PFSK-1 (cell line): ENCODE measurements around the gene TGIF2. TPM values are rescaled to one million over a fixed set of nuclear protein-coding genes. Genes with fewer than 3 reads are reported as not detected.

Source experiments
- FOXP2 ChIP-seq: optimal IDR thresholded peaks from 2 replicates; pipeline ENCODE3; 2011; ENCODE audit warnings: borderline replicate concordance, control low read depth, inconsistent platforms; ENCODE audit not compliant: insufficient read depth; ENCODE audit errors: extremely low read length, extremely low read depth
- POLR2AphosphoS5 ChIP-seq: IDR thresholded peaks from 2 replicates; pipeline ENCODE4 v1.6.1; 2012; ENCODE audit warnings: low read depth, mild to moderate bottlenecking, control low read depth, low read length, moderate library complexity
- SIN3A ChIP-seq: IDR thresholded peaks from 2 replicates; pipeline ENCODE4 v1.6.1; 2012; ENCODE audit warnings: mild to moderate bottlenecking, low read length, moderate library complexity, borderline replicate concordance; ENCODE audit not compliant: insufficient read depth
- TAF1 ChIP-seq: IDR thresholded peaks from 2 replicates; pipeline ENCODE4 v1.6.1; 2012; ENCODE audit warnings: low read length, control low read depth, borderline replicate concordance; ENCODE audit not compliant: insufficient read depth
- polyA plus RNA-seq: library from polyadenylated mRNA; unstranded; fragments of >200 nt; gene quantifications from one replicate; pipeline ENCODE4 v1.2.1, GENCODE V29; 2012; ENCODE audit warnings: low read depth, missing spikeins; ENCODE audit not compliant: insufficient read length
- TF ChIP-seq, protein P1 (sequence below), 2 experiments: IDR thresholded peaks; 2 replicates each; pipeline versions ENCODE4 v1.6.1 to v1.8.0; 2011 to 2012; ENCODE audit warnings: low read depth in 2 of 2, low read length in 2 of 2, control low read depth in 1 of 2, inconsistent platforms in 1 of 2, mild to moderate bottlenecking in 1 of 2, moderate library complexity in 1 of 2; ENCODE audit not compliant: insufficient read depth in 1 of 2

TGIF2 gene
- polyA plus RNA-seq: 10.5 TPM

DNA sequence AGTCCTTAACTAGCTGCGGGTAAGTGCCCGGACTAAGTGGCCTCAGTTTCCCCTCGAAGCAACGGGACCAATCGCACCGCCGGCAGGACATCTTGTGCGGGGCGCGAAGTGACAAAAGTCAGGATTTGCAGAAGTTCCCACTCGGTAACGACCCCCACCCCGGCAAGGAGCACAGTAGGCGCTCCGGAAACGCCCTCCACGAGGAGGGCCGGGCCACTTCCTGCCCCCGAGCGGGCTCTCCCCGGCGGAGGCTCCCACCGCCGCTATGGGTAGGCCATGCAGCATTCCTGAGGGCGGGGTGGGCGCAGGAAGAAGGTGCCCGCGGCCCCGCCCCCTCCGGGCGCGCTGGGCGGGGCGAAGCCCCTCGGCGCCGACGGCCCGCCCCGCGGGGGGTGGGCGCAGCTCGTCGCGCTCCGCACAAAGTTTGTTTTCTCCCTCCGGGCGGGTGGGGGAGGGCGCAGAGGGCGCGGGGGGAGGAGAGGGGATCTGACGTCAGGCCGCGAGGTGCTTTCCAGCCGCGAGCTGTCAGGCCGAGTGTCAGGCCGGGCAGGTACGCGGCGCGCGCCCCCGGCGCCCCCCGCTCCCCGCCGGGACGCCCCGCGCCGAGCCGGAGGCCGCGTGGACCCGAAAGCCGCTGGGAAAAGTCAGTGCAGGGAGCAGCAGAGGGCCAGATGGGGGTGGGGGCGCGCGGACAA, at the start of gene TGIF2:
TSS of gene TGIF2 (plus strand) at position 495 of the 695 bp plus-strand sequence. CDS start 5,178 bp downstream, outside the sequence.
- peak; percentile 71 for TF ChIP-seq FOXP2
- TF ChIP-seq SIN3A: no peak

DNA sequence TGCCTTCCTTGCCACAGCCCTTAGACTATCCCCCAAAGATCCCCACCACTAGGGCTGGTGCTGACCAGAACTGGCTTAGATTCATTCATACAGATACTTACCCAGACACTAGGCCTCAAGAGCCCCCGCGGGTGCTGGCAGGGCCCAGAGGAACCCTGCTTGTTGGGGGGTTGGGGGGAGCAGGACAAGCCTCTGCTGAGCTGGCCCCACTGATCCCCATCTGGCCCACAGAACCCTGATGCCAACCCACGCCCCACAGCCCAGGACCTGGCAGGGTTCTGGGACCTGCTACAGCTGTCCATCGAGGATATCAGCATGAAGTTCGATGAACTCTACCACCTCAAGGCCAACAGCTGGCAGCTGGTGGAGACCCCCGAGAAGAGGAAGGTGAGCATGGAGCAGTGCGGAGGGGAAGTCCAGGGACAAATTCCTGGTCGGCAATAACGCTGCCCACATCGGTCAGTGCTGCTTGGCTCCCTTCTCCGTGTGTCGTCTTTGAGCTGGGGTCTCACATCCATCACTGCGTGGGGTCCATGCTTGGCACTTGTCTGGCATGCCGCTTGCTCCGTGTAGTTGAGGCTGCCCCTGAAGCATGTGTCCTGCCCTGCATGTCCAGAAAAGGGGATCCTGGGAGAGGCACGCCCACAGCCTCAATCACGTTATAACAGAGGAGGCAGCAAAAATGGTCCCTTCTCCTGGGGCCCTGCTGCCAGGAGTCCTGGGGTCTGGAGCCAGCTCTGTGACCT, 47.6 kb upstream of the TGIF2 start:
- TF ChIP-seq, protein P1, sequence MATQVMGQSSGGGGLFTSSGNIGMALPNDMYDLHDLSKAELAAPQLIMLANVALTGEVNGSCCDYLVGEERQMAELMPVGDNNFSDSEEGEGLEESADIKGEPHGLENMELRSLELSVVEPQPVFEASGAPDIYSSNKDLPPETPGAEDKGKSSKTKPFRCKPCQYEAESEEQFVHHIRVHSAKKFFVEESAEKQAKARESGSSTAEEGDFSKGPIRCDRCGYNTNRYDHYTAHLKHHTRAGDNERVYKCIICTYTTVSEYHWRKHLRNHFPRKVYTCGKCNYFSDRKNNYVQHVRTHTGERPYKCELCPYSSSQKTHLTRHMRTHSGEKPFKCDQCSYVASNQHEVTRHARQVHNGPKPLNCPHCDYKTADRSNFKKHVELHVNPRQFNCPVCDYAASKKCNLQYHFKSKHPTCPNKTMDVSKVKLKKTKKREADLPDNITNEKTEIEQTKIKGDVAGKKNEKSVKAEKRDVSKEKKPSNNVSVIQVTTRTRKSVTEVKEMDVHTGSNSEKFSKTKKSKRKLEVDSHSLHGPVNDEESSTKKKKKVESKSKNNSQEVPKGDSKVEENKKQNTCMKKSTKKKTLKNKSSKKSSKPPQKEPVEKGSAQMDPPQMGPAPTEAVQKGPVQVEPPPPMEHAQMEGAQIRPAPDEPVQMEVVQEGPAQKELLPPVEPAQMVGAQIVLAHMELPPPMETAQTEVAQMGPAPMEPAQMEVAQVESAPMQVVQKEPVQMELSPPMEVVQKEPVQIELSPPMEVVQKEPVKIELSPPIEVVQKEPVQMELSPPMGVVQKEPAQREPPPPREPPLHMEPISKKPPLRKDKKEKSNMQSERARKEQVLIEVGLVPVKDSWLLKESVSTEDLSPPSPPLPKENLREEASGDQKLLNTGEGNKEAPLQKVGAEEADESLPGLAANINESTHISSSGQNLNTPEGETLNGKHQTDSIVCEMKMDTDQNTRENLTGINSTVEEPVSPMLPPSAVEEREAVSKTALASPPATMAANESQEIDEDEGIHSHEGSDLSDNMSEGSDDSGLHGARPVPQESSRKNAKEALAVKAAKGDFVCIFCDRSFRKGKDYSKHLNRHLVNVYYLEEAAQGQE (IDR thresholded peaks at IDR 0.05; ENCODE audit: insufficient read depth in 1 of 2, low read depth in 2 of 2, low read length in 2 of 2): no peak
- TF ChIP-seq TAF1: no peak
- TF ChIP-seq POLR2AphosphoS5: no peak
- no peak for TF ChIP-seq SIN3A
- TF ChIP-seq FOXP2: no peak

DNA sequence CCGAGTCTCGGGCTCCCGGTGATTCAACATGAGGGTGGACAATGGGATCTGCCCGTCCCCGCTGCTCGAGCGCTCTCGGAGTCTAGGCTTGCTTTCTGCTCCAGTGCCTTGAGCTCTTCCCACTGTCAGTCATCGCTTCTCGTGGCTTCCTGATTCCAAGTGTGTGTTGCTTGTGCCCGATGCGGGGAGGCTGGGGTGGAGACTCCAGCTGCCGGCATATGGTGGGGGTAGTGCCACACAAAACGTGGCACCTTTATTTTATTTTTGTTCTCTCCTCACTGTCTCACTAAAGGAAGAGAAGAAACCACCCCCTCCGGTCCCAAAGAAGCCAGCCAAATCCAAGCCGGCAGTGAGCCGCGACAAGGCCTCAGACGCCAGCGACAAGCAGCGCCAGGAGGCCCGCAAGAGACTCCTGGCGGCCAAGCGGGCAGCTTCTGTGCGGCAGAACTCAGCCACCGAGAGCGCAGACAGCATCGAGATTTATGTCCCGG, 46.8 kb upstream of the TGIF2 start:
- TF ChIP-seq, protein P1 (IDR thresholded peaks at IDR 0.05; ENCODE audit: insufficient read depth in 1 of 2, low read depth in 2 of 2, low read length in 2 of 2): no peak
- TF ChIP-seq SIN3A (no peak), TAF1 (no peak), POLR2AphosphoS5 (no peak), FOXP2 (no peak)

DNA sequence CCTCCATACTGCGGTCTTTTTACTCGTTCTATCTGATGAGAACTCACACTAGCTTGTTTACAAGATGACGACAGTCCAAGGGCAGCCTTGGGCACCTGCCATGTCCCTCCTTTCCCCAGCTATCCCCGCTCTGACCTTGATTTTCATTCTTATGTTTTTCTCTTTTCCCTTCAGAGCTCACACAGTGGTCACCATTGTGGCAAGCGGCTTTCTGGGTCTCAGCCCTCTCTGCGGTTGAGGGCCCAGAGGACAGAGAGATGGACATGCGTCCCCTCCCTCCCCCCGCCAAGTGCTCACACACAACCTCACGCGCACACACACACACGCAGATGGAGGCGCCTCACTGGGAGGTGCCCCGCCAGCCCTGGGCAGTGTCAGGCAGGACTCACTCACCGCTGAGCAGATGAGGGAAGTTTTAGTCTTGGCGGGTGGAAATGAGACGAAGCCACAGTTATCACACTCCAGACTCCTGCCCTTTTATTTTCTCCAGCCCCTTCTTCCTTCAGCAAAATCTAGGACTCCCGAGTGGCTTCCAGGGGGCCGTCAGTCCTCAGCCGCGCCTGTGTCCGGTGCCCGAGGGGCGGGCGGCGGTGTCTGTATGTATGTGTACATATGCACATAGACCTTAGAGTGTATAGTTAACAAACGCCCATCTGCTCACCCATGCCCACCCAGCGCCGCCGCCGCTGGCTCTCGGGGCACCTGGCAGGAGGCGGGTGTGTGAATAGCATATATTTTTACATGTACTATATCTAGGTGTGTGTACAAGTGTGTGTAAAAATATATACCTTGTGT, 45.9 kb upstream of the TGIF2 start:
- no peak for TF ChIP-seq SIN3A
- no peak for TF ChIP-seq TAF1
- TF ChIP-seq, protein P1 (IDR thresholded peaks at IDR 0.05; ENCODE audit: insufficient read depth in 1 of 2, low read depth in 2 of 2, low read length in 2 of 2): no peak
- TF ChIP-seq FOXP2: no peak
- TF ChIP-seq POLR2AphosphoS5: no peak

DNA sequence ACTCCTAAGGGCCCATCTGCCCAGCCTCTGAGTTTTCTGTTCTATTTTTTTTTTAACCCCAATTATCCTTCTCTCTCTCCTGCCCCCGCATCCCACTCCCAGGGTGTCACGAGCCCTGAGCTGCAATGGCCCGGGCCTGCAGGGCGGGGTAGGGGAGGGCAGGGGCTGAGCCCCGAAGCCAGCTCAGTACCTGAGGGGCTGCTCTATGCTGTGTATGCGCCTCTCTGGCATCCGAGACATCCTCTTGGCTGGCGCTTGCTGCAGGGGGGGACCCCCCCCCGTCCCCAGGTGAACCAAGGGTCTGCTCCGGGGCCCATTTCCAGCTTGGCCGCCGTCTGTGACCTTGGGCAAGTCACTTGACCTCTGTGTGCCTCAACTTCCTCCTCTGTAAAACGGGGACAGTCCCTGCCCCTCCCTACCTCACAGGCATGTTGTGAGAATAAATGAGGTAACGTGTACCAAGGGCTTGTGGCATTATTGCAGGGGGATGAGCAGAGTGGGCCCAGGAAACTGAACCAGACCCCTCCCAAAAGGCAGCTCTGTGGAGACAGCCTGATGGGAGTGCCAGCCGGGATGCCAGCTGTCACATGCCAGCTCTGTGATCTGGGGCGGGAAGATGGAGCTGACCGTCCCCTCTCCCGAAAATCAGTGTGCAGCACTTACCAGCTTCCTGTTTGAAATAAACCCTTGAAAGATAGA, 45.1 kb upstream of the TGIF2 start:
- TF ChIP-seq SIN3A (no peak), POLR2AphosphoS5 (no peak), TAF1 (no peak), FOXP2 (no peak)
- TF ChIP-seq, protein P1 (IDR thresholded peaks at IDR 0.05; ENCODE audit: insufficient read depth in 1 of 2, low read depth in 2 of 2, low read length in 2 of 2): no peak
